GM18507 (cell line): ENCODE measurements around the gene GPR143.

Experiments used
- DNase-seq: peaks from one replicate; pipeline ENCODE4 v3.0.0; 2011; ENCODE audit warnings: low read depth; ENCODE audit not compliant: insufficient read length; ENCODE audit errors: extremely low spot score
- FAIRE-seq: peaks from 2 replicates; lab custom pipeline; 2011; peaks lifted over from hg19 to GRCh38; lab: Jason Lieb, UNC

The GPR143 gene

DNA sequence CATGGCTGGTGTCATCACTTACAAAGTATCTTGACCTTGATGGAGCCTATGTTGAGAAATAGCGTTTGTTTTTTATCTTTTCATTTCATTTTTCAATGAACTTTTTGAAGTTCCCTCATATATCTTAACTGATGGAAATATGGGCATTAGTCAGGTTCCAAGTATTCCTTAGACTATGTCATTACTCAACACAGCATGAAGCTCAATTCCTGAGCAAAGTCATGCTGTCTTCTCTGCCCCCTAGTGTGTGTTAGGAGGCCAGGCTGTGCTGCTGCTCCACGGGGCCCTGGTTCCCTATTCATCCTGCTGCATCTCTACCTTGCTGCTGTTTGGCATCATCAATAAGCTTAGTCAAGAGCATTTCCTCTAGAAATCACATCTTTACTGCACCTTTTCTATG, 40.9 kb downstream of the GPR143 start:
- DNase-seq: no peak
- no peak for FAIRE-seq

GRCh38 chrX:9717376-9717775, 48.3 kb downstream of the GPR143 start:
- DNase-seq (no peak), FAIRE-seq (no peak)

DNA sequence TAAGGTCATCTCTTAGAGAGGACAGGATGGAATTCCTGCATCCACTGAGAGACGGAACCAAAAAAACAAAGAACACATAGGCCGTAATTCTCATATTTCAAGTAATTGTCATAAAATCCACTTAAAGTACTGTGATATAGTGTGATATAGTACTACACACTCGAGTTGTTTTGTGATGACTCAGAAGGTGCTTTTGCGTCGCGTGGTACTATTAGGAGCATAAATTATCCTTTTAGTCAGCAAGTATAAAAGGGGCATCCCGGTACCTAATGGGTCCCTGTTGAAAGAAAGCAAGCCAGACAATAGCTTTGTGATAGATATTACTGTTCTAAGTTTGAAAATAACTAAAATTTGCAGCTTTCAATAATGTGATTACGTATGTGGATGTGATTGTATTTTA, 55.3 kb downstream of the GPR143 start:
- DNase-seq (no peak), FAIRE-seq (no peak)

DNA sequence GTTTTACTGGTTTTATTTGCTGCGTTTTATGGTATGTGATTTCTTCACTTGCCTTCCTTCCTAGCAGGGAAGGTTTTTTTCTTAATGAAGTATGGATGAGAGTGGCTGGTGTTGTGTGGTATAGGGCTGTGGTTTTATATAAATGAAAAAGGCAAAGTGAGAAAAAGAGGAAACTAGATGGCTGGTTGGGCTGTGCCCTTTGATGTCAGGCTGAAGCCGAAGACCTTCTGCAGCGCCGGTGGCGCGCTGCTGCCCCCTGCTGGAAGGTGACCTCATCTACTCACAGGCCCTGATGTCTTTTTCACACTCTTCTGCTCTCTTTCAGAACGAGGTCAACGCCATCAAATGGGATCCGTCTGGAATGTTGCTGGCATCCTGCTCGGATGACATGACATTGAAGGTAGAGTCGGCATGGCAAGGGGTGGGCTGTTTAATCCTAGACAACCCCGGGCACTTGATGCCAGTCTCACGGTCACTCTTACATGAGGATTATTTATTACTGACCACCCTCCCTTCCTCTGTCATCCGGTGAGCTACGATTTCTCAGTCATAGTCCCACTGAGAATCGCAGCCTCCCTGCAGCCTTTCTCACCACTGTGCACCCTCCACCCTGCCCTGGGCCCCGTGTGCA, 56.6 kb downstream of the GPR143 start:
- FAIRE-seq: peak; percentile 92

GRCh38 chrX:9708086-9708485, 57.6 kb downstream of the GPR143 start:
- no peak for FAIRE-seq
- no peak for DNase-seq

More for the DNA sequence above, 56.6 kb downstream of the GPR143 start:
- DNase-seq: peak; percentile 18

DNA sequence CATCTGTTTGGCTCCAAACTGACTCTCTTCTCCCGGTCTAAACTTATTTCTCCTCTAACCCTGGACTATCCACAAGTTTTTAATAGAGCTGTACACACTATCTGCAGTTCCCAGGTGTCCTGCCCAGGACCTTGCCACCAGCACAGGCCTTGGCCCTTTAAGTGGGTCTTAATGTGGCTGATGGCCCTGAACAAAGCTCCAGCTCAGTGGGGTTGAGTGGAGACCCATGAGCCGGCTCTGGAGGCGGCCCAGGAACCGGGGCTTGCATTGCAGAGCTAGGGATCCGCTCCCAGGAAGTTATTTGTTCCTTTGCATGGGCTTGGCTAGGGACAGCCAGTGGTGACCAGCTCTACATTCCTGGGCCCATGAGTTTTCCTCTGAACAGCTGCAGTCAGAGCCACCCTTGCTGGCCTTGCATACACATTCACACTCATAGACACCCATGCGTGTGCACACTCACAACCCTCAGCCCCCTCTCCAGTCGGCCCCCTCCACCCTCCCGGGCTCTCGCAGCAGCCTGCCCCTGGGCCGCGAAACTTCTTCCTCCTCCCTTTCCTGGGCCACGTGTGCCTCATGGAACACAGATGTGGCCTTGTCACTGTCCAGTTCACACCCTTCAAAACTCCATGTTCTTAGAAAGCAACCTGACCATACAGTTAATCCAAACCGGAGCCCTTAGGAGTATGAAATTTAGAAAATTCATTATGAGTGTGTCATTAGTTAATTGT, 58.2 kb downstream of the GPR143 start:
- FAIRE-seq (no peak), DNase-seq (no peak)

- DNase-seq (no peak), FAIRE-seq (no peak)
Observed at GRCh38 chrX:9706421-9706820, 59.2 kb downstream of the GPR143 start.

DNA sequence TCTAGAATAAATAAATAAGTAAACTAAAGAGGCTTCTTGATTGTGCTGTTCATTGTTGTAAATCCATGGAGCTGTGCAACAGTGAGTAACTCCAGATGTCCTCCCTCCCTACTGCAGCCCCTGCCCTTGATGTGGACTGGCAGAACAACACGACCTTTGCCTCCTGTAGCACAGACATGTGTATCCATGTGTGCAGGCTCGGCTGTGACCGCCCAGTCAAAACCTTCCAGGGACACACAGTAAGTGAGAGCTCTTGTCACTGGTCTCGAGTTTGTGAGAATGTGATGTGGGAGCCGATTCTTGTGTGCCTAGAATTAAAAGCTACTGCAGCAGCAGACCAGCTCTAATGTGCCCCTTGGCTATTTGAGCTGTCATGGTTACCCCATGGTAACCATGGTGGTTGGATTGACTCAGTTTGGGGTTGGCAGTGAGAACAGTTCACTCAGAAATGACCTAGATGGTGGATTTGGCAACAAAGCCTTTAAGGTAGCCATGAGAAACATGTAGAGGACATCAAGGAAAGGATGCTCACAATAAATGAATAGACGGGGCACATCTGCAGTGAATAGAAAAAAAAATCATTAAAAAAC, 60.7 kb downstream of the GPR143 start:
- no peak for DNase-seq
- FAIRE-seq: no peak

- FAIRE-seq (no peak), DNase-seq (no peak)
Observed at GRCh38 chrX:9703406-9703805, 62.2 kb downstream of the GPR143 start.

- DNase-seq: no peak
- no peak for FAIRE-seq
Observed at GRCh38 chrX:9701790-9702189, 63.9 kb downstream of the GPR143 start.

DNA sequence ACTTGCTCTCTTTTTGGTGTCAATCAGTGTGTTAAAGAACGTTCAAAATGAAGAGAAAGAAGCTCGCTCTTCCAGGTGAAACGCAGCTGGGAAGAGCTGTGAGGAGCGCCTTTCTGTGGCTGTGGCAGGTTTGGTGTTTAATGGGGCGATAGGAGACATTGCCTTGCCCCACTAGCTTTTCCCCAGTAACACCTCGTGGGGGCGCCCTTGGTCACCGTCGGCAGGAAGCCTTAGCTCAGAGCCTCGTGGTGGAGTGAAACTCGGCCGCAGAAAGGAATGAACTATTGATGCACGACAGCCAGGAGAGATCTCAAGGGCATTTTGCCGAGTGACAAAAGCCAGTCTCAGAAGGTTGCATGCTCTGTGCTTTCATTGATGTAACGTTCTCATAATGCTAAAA, 65.1 kb downstream of the GPR143 start:
- FAIRE-seq (no peak), DNase-seq (no peak)

GRCh38 chrX:9698576-9698975, 67.1 kb downstream of the GPR143 start:
- no peak for FAIRE-seq

DNA sequence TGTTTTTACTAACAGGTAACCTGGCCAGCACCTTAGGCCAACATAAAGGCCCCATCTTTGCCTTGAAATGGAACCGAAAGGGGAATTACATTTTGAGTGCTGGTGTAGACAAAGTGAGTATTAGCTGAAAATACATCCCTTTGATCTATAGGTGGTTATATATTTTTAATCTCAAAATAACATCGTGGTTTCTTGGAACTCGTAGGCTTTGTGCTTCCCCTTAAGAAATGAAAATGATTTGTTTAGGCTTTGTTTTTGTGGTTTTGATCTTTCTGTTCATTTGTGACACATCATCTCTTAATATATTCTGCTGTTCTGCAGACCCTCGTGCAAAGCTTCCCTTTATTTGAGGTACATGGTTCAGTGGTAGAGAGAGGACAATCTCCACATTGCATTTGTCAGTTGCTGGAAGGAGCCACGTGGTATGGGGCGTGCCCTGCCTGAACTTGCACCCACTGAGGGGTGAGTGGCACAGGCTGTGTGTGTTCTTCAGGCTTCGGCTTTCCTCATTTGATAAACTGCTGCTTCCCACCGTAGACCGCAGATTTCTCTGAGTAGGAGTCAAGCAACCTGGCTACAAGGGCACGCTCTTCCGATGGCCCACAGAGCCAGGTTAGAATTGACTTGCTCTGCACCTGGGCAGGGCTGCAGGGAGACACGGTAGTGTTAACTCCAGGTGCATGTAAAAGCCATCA, 72.2 kb downstream of the GPR143 start:
- no peak for DNase-seq
- FAIRE-seq: no peak

More at GRCh38 chrX:9698576-9698975, 67.1 kb downstream of the GPR143 start:
- DNase-seq: no peak

DNA sequence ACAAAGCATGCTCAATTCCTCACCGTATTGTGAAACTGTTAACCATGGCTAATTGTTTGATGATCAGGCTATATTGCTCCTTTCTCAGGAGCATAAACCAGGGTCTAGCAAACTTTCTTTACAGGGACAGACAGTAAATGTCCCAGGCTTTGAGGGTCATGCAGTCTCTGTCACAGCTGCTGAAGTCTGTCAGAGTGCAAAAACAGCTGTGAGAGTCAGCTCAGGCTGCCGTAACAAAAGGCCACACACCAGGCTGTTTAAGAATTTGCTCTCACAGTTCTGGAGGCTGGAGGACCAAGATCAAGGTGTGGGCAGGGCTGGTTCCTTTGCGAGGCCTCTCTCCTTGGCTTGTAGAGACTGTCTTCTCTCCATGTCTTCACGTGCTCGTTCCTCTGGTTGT, 75.6 kb downstream of the GPR143 start:
- FAIRE-seq (no peak), DNase-seq (no peak)

DNA sequence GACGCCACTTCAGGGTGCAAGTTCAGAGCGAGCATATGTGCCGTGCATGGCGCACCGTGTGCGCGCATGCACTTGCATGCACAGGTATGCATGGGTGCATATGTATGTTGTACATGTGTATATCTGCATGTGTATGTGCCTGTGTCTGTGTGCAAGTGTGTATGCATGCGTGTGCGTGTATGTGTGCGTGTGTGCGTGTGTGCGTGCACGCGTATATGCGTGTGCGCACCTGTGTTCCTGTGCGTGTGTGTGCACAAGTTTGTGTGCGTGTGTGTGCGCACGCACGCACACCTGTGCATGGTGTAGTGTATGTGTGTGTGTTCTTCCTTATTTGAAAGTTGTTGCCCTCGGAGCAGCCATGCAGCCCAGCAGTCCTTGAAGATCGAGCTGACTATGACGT, 76.8 kb downstream of the GPR143 start:
- FAIRE-seq: no peak
- no peak for DNase-seq

GRCh38 chrX:9687899-9688298, 77.7 kb downstream of the GPR143 start:
- DNase-seq (no peak), FAIRE-seq (no peak)

- no peak for DNase-seq
- FAIRE-seq: no peak
Observed at GRCh38 chrX:9683350-9683749, 82.3 kb downstream of the GPR143 start.

DNA sequence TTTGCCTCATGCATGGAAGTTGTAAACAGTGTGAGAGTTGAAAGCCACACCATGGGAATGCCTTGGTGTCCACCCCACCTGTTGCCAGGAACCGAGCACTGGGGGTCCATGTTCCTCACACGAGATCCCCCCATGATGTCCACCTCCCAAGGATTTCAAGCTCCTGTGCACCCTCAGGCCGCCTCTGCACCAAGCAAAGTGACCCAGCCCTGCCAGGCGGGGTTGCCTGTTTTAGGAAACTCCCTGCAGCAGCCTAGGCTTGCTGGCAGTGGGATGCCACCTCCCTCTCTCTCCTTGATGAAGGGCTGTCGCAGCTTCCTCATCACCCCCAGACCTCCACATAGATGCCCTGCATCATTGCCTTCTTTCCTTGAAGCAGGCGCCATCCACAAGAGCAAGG, 82.8 kb downstream of the GPR143 start:
- FAIRE-seq: no peak
- no peak for DNase-seq

DNA sequence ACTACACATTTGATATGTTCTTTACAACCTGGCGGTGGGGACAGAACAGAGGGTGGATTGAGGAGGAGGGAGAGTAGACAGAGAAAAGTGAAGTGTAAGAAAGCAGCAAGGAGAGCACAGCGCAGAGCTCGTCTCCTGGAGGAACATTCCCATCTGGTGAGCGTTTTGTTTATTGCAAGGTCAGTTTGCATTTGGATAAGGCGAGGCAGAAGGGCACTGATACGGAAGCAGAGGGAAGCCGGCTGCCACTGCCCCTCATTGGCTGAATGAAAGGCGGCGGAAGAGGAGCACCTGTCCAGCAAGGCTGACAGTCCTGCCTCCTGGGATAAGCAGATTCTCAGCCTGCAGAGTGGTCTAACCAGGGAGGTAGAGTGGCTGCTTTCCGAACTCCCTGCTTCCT, 83.2 kb downstream of the GPR143 start:
- DNase-seq: no peak
- FAIRE-seq: no peak

GRCh38 chrX:9681422-9681821, 84.2 kb downstream of the GPR143 start:
- no peak for DNase-seq
- FAIRE-seq: no peak
